DMS53 treated with DMSO at 0.1 percent for 48 hours (cell line): Measurements from ENCODE around the gene MAPKBP1.

ENCODE experiments used
- DNase-seq: peaks from one replicate; lab custom pipeline; 2025; ENCODE audit not compliant: unreplicated experiment; lab: John Stamatoyannopoulos, UW

The MAPKBP1 gene

DNA sequence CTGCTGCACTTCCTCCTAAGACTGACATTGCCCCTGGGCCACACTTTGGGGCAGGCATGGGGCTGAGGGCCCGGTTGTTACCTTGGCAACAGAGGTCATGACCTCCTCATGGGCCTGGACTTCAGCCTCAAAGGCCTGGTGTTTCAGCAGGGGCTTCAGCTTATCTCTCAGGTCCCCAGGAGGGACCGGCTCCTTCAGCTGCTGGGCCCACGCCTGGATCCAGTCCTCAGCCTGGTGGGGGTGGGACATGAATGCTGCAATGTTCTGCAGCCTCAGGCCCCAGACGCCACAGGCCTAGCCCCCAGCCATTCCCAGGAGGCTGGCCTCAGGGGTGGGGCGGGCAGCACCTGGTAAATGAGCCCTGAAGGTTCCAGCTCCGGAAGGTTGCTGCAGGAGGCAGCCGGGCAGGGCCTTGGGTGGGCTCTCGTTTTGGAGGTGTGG, 92.0 kb downstream of the MAPKBP1 start:
- DNase-seq: no peak

DNA sequence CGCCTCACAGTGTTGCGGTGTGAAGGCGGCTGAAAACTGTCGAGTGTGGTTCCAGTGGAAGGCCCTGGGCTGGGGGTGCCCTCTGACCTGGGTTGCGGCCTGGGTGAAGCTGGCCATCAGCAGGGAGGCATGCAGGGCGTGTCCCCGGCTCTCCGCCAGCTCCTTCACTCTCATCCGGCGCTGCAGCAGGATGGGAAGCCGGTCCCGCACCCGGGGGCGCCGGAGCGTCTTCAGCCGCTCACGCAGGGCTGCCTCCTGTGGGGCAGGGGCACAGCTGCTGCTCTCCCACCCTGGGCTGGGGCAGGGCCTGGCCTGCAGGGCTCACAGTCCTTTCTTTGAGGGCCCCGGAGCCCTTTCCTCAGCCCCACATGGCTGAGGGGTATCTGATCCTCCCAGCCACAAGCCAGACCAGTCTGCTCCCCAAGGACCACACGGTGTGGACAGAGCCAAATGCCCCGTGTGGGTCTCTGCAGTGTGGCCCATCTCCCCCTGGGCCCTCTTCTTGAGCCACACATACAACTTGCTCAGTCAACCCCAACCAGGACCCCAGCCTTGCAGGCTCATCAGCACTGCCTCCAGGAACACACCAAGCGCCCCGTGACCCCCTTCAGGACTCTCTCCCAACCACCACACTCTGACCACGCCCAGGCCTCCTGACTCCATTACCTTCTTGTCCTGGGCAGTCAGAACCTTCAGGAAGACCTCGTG, 92.7 kb downstream of the MAPKBP1 start:
- DNase-seq: no peak

- no peak for DNase-seq
These were observed 94.0 kb downstream of the MAPKBP1 start for GRCh38 chr15:41868321-41868720.

DNA sequence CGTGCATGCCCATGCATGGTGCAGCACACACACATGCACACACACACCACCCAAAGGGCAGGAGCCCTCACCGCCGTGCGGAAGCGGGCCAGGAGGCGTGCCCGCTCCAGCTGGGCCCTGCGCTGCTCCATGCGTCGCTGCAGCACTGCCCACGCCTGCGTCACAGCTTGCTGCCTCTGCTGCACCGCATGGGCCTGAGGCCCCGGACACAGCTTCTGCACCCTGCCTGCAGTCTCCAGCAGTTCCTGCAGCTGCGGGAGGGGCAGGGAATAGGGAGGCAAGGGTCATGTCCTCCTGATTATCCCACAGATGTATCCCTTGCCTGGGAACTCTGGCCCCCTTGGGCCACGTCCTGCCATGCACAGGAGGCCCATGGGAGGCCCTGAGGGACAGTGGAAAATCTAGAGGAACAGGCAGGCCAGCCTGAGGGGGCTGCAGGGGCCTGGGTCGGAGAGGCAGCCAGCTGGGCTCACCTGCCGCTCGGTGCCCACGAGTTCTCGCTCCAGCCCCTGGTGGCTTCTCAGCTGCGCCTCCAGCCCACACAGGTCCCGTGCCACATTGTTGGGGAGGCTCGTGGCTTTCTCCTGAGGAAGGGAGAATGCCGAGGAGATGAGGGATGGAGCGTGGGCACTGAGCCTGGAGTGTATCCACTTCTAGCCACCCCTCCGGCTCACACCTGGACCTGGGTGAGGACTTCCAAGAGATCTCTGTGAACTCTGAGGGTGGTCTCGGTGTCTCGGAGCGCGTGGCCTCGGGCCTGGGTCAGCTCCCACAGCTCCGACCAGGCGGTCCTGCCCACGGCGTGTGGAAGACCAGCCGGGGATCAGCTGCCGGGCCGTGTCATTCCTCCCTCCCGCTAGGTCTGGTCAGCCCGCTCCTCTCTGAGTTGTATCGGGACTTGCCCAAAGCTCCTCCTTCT, 95.7 kb downstream of the MAPKBP1 start:
- DNase-seq: no peak

GRCh38 chr15:41870689-41871081, 96.4 kb downstream of the MAPKBP1 start:
- no peak for DNase-seq

DNA sequence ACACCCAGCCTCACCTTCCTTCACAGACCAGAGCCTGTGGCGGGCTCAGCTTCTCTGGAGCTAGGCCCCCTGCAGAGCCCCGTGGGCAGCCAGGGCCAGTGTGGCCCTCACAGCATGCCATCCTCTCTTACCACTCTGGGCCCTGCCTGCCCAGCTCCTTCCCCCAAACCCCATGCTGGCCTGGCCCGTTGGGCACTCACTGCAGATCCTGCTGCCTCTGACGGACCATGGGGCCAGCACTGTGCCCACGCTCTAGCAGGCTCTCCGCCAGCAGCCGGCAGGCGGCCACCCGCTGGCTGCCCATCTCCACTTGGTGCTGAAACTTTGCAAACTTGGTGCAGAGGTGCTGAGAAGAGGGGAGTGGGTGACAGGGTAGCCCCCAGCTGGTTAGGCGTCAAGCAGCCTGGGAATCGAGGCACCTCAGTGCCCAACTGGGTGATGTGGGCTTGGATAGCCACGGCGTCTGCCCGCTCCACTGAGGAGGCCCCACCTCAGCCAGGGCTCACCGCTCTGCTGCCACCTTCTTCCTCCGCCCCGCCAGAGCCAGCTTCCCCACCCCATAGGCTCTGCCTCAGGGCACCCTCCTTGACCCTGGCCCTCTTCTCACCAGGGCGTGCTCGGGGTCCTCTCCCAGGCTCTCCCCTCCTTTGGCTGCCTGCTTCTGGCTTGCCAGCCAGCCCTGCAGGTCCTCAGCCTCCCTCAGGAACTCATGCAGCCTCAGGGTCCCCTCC, 97.1 kb downstream of the MAPKBP1 start:
- no peak for DNase-seq

DNA sequence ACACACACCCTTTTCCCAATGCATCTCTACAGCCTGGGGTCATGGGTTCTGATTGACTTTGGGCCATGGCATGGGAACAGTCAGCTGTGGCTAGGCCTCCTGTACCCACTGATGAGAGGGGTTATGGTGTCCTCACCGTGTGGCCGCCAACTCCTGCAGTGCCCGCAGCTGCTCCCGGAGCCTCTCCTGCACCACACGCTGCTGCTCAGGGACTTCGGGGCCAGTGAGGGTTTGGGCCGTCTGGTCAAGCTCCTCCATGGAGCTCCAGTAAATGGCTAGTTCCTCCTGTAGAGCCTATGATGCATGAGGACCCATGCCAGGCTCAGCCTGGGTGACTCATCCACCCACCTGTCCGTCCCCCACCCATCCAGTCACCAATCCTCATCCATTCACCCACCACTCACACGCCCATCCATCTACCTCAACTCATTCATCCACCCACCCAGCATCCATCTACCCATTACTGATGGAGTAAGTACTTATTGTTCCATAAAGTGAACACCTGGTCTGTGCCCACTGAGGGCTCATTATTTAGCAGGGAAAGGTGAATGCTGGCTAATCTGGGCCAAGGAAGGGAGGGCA, 98.0 kb downstream of the MAPKBP1 start:
- no peak for DNase-seq

DNA sequence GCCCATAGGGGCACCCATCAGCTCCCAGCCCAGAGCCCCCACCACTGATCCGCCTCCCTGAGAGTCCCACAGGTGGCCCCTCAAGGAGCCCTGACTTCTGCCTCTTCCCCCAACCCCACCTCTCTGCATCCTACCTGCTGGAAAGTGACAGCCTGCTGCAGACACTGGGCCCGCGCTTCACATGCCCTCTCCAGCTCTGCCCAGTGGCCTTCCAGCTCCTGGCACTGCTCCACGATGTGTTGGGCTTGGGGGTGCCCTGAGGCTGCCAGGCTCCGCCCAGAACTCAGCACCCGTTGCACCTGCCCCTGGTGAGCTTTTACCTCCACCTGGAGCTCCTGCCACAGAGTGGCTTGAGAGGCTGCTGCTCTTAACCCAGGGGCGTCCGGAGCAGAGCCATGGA, 99.4 kb downstream of the MAPKBP1 start:
- no peak for DNase-seq

- DNase-seq: no peak
These were observed 100.5 kb downstream of the MAPKBP1 start for GRCh38 chr15:41874736-41875135.

DNA sequence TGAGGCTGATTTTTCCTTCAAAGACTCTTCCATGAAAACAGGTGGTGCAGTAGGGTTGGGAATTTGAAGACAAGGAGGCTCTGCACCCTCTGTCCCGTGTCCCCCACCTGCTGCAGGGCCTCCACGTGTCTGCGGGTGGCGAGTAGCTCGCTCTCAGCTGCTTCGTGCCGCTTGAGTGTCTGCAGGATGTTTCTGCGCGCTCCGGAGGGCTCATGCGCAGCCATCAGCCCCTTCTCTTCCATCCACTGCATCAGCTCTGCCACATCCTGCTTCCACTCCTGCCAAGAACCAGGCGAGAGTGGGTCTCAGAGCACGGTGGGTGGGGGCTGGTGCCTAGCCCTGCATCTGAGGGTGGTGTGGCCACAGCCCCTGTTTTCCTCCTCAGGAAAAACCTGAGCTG, 101.7 kb downstream of the MAPKBP1 start:
- DNase-seq: no peak

GRCh38 chr15:41876689-41877088, 102.4 kb downstream of the MAPKBP1 start:
- no peak for DNase-seq
